Measurements from ENCODE around the gene PRH2.

PRH2 gene

GRCh38 chr12:10928746-10929286 is at the start of gene PRH2:
TSS of gene PRH2 (plus strand) at chr12:10929236. CDS start at chr12:10929274, 38 bp downstream.
- no peak for DNase-seq

GRCh38 chr12:10884086-10884725 is 44.8 kb upstream of the PRH2 start, which contains the start of gene PRH1:
TSS of gene PRH1 (minus strand) at chr12:10884255. CDS start at chr12:10884217, 38 bp downstream.
- DNase-seq: no peak

- no peak for DNase-seq
These were observed 39.8 kb upstream of the PRH2 start for GRCh38 chr12:10889226-10889625.

- DNase-seq: no peak
These were observed 37.1 kb upstream of the PRH2 start for GRCh38 chr12:10891937-10892336.

- DNase-seq: no peak
These were observed 32.2 kb upstream of the PRH2 start for GRCh38 chr12:10896854-10897253.

- DNase-seq: no peak
These were observed 28.5 kb upstream of the PRH2 start for GRCh38 chr12:10900530-10900929.

- no peak for DNase-seq
These were observed 28.1 kb upstream of the PRH2 start for GRCh38 chr12:10900972-10901371.

GRCh38 chr12:10901427-10901826 is 27.6 kb upstream of the PRH2 start:
- DNase-seq: no peak

- DNase-seq: no peak
These were observed 24.4 kb upstream of the PRH2 start for GRCh38 chr12:10904686-10905085.

GRCh38 chr12:10909462-10909861 is 19.6 kb upstream of the PRH2 start, which contains the start of gene TAS2R13:
TSS of gene TAS2R13 (minus strand) at chr12:10909562. CDS start at chr12:10909298, 264 bp downstream.
- DNase-seq: no peak

- DNase-seq: no peak
These were observed 18.7 kb upstream of the PRH2 start for GRCh38 chr12:10910380-10910779.

GRCh38 chr12:10919809-10920208 is 9.2 kb upstream of the PRH2 start:
- DNase-seq: no peak

- no peak for DNase-seq
These were observed 2.8 kb upstream of the PRH2 start for GRCh38 chr12:10926269-10926668.

- no peak for DNase-seq
These were observed 7.5 kb downstream of the PRH2 start for GRCh38 chr12:10936506-10936905.

- DNase-seq: no peak
These were observed 10.1 kb downstream of the PRH2 start, which contains the start of gene TAS2R14 for GRCh38 chr12:10939163-10939562. TSS of gene TAS2R14 (minus strand) at chr12:10939263. CDS start at chr12:10939207, 56 bp downstream.

- no peak for DNase-seq
These were observed 11.4 kb downstream of the PRH2 start for GRCh38 chr12:10940389-10940788.

- no peak for DNase-seq
These were observed 12.3 kb downstream of the PRH2 start for GRCh38 chr12:10941369-10941768.

GRCh38 chr12:10941916-10942607 is 13.0 kb downstream of the PRH2 start:
- no peak for DNase-seq

- no peak for DNase-seq
These were observed 14.1 kb downstream of the PRH2 start for GRCh38 chr12:10943167-10943566.

- no peak for DNase-seq
These were observed 23.6 kb downstream of the PRH2 start for GRCh38 chr12:10952645-10953044.

GRCh38 chr12:10956085-10956484 is 27.0 kb downstream of the PRH2 start:
- DNase-seq: no peak

GRCh38 chr12:10957741-10958140 is 28.7 kb downstream of the PRH2 start:
- DNase-seq: no peak

GRCh38 chr12:10959804-10960203 is 30.8 kb downstream of the PRH2 start:
- DNase-seq: no peak

- DNase-seq: no peak
These were observed 31.2 kb downstream of the PRH2 start for GRCh38 chr12:10960211-10960610.

Data from 8988T (cell line).